ENCODE data around the gene INPP5D.

The INPP5D gene

GRCh38 chr2:233115121-233115520, 55.0 kb downstream of the INPP5D start:
- TF ChIP-seq, protein P1, sequence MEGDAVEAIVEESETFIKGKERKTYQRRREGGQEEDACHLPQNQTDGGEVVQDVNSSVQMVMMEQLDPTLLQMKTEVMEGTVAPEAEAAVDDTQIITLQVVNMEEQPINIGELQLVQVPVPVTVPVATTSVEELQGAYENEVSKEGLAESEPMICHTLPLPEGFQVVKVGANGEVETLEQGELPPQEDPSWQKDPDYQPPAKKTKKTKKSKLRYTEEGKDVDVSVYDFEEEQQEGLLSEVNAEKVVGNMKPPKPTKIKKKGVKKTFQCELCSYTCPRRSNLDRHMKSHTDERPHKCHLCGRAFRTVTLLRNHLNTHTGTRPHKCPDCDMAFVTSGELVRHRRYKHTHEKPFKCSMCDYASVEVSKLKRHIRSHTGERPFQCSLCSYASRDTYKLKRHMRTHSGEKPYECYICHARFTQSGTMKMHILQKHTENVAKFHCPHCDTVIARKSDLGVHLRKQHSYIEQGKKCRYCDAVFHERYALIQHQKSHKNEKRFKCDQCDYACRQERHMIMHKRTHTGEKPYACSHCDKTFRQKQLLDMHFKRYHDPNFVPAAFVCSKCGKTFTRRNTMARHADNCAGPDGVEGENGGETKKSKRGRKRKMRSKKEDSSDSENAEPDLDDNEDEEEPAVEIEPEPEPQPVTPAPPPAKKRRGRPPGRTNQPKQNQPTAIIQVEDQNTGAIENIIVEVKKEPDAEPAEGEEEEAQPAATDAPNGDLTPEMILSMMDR (IDR thresholded peaks at IDR 0.05; ENCODE audit: insufficient read depth, low read depth, low read length, missing control alignments) = no peak
- no peak overlapping the region for H3K4me3 ChIP-seq (ENCODE audit: low read depth, low read length)
- no peak for DNase-seq (ENCODE audit: low read depth)

GRCh38 chr2:233115741-233116140, 55.6 kb downstream of the INPP5D start:
- no peak for DNase-seq (ENCODE audit: low read depth)
- TF ChIP-seq, protein P1 (IDR thresholded peaks at IDR 0.05; ENCODE audit: insufficient read depth, low read depth, low read length, missing control alignments) = no peak
- no peak overlapping the region for H3K4me3 ChIP-seq (ENCODE audit: low read depth, low read length)

GRCh38 chr2:233116946-233117345, 56.8 kb downstream of the INPP5D start:
- no peak for DNase-seq (ENCODE audit: low read depth)
- no peak overlapping the region for H3K4me3 ChIP-seq (ENCODE audit: low read depth, low read length)
- TF ChIP-seq, protein P1 (IDR thresholded peaks at IDR 0.05; ENCODE audit: insufficient read depth, low read depth, low read length, missing control alignments) = no peak

DNA sequence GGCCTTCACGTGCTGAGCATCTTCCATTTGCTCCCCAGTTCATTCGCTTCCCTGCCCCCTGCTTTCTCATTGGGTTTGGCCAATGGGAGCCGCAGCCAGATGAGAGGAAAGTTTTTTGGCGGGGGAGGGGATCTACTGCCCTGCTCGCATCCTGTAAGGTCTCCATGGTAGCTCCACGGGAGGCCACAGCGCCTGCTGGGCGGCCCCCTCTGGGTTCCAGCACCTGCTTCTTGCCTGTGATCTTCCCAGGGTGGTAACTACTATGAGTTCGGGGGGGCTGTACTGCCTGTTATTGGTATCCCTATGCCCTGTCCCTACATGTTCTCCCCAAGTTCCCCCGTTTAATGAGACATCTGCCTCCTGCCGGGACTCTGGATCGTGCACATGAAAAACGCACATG, 57.2 kb downstream of the INPP5D start:
- TF ChIP-seq, protein P1 (IDR thresholded peaks at IDR 0.05; ENCODE audit: insufficient read depth, low read depth, low read length, missing control alignments) = no peak
- DNase-seq (ENCODE audit: low read depth) = no peak
- H3K4me3 ChIP-seq (ENCODE audit: low read depth, low read length) = no peak overlapping the region

GRCh38 chr2:233117811-233118647, 57.9 kb downstream of the INPP5D start:
- DNase-seq (ENCODE audit: low read depth) = no peak
- TF ChIP-seq, protein P1 (IDR thresholded peaks at IDR 0.05; ENCODE audit: insufficient read depth, low read depth, low read length, missing control alignments) = no peak
- no peak overlapping the region for H3K4me3 ChIP-seq (ENCODE audit: low read depth, low read length)

GRCh38 chr2:233118648-233119000, 58.5 kb downstream of the INPP5D start:
- DNase-seq (ENCODE audit: low read depth) = no peak
- TF ChIP-seq, protein P1 (IDR thresholded peaks at IDR 0.05; ENCODE audit: insufficient read depth, low read depth, low read length, missing control alignments) = no peak
- no peak overlapping the region for H3K4me3 ChIP-seq (ENCODE audit: low read depth, low read length)

DNA sequence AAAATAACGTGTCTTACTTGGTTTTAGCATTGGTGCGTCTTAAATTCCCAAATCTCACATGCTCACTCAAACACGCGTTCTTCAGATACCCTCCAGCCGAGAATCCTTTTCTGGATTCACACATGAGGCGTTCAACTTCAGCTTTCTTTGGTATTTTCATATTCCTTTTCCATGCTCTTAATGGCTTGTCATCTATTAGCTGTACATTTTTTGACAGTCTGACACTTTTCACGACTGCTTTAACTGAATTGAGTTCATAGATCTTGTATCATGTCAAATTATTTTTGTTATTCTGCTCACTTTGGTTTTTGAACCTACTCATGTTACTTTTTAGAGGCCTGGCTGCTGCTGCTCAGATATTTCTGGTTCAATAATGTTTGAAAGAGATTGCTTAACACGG, 59.0 kb downstream of the INPP5D start:
- TF ChIP-seq, protein P1 (IDR thresholded peaks at IDR 0.05; ENCODE audit: insufficient read depth, low read depth, low read length, missing control alignments) = no peak
- H3K4me3 ChIP-seq (ENCODE audit: low read depth, low read length) = no peak overlapping the region
- DNase-seq (ENCODE audit: low read depth) = no peak

All from GM12865 (cell line).